ENCODE measurements around the gene NAPG.

- TF ChIP-seq CTCF (IDR thresholded peaks at IDR 0.05; ENCODE audit: poor library complexity) (no peak), EZH2 (IDR thresholded peaks at IDR 0.05; ENCODE audit: borderline replicate concordance) (no peak), EZH2phosphoT487 (IDR thresholded peaks at IDR 0.05; ENCODE audit: low read depth, severe bottlenecking, unreplicated experiment) (no peak)
Measured at GRCh38 chr18:10530852-10531251, 5.0 kb downstream of the NAPG start.
